CD4-positive, alpha-beta T cell treated with Interleukin-10 for 1 hour (primary cell): ENCODE results near the gene RELA.
"Not testable (repeated sequence)": the region's sequence is repeated elsewhere in the genome, so short reads cannot be mapped to it uniquely, and the experiment has no call there.

Experiments
- DNase-seq: peaks from one replicate; pipeline ENCODE4 v3.0.0-alpha.2; 2020

Gene RELA

GRCh38 chr11:65646958-65647701 is 15.6 kb downstream of the RELA start:
- DNase-seq = no peak

DNA sequence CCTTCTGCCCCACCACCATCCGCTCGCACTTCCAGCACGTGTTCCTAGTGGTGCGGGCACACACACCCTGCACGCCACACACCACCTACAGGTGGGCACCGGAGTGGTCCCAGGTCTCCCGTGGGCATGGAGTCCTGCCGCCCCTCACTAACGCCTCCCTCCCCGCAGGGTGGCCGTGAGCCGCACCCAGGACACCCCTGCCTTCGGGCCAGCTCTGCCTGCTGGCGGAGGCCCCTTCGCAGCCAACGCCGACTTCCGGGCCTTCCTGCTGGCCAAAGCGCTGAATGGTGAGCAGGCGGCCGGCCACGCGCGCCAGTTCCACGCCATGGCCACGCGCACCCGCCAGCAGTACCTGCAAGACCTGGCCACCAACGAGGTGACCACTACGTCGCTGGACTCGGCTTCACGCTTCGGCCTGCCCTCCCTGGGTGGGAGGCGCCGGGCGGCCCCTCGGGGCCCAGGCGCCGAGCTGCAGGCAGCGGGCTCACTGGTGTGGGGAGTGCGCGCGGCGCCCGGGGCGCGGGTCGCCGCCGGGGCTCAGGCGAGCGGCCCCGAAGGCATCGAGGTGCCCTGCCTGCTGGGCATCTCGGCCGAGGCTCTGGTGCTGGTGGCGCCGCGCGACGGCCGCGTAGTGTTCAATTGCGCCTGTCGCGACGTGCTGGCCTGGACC is 16.3 kb downstream of the RELA start:
- no peak for DNase-seq

- DNase-seq = no peak
These were observed 17.0 kb downstream of the RELA start for GRCh38 chr11:65645710-65646109.

- no peak for DNase-seq
These were observed 17.9 kb downstream of the RELA start for GRCh38 chr11:65644837-65645236.

DNA sequence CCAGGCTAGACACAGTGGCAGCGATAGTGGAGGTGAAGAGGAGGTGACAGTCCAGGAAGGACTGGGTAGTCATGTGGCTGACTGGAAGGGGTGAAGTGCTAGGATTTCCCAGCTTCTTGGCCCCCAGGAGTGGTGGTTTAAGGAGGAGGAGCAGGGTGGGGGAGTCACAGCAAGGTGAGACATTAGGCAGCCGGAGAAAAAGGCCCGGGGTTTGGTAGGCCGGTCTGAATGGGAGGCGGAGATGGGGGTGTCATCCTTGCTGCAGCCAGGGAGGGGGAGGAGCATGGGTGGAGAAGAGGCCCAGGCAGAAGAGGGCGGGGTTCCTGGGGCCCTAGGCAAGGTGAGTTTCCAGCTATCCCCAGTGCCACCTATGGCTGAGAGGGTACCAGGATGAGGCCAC is 18.7 kb downstream of the RELA start:
- peak; percentile 37 for DNase-seq

GRCh38 chr11:65642014-65642671 is 20.6 kb downstream of the RELA start:
- no peak for DNase-seq

GRCh38 chr11:65641297-65642013 is 21.3 kb downstream of the RELA start:
- DNase-seq = no peak

DNA sequence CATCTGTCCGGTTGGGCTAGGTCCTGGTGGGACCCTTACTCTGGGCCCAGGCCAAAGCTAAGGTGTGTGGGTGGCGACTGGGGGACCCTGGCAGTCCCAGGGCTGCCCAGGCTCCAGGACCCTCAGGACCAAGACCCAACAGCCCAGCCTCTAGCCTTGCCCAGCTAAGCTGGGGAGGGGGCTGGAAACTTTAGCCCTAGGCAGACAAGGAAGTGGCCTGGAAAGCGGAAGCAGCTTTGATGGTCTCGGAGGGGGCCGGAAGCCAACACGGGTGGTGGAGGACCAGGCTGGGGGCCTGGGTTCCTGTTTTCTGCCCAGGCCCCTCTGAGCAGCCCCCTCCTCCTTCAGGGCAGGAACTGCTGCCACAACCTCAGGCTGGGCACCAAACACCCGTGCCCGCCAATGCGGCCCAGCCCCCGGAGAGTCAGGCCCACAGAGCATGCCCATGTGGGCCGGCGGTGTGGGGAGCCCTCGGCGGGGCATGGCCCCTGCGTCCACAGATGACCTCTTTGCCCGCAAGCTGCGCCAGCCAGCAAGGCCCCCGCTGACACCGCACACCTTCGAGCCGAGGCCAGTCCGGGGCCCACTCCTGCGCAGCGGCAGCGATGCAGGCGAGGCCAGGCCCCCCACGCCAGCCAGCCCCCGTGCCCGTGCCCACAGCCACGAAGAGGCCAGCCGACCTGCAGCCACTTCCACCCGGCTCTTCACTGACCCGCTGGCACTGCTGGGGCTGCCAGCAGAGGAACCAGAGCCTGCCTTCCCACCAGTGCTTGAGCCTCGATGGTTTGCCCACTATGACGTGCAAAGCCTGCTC is 22.0 kb downstream of the RELA start:
- DNase-seq = peak; percentile 62

DNA sequence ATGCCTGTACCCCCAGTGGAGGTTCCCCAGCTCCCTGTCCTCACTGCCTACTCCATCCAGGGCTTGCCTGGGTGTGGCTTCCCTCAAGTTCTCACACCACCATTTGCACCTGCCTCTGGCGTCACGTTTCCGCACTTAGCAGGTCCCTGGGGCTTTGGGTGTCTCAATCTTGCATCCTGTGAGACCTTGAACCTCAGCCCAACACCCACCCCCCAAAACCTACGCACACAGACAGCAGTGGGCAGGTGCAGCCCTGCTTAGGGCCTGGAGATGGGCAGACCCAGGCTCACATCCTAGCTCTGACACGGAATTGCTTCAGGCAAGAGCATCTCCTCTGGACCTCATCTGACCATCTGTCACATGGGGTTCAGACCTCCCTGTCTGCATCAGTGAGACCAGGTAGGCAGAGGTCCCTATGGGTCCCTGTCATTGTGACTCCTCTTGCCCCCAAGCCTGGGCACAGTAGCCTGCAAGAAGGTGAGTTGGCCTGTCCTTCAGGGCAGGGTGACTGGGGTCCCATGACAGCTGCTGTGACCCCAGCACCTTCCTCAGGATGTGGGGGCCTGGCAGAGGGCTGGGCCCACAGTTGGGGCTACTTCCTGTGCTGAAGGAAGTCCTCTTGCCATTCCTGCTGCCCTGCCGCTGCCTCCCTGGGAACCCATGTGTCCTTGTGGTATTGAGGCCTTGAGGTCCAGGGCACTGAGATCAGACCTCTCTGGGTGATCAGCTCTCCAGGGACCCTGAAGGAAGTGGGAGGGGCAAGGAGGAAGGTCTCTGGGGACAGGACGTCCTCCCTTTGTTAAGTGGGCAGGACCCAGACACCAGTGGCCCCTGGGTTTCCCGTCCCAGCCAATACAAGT is 22.9 kb downstream of the RELA start:
- peak; percentile 88 for DNase-seq

GRCh38 chr11:65639228-65639597 is 23.5 kb downstream of the RELA start:
- not testable (repeated sequence) for DNase-seq

- peak; percentile 78 for DNase-seq
These were observed 24.8 kb downstream of the RELA start, which contains the start of gene SIPA1 for GRCh38 chr11:65637794-65638419. Gene SIPA1, plus strand, starts transcription at chr11:65638101. Its CDS starts 2,821 bp downstream, at chr11:65640922.

DNA sequence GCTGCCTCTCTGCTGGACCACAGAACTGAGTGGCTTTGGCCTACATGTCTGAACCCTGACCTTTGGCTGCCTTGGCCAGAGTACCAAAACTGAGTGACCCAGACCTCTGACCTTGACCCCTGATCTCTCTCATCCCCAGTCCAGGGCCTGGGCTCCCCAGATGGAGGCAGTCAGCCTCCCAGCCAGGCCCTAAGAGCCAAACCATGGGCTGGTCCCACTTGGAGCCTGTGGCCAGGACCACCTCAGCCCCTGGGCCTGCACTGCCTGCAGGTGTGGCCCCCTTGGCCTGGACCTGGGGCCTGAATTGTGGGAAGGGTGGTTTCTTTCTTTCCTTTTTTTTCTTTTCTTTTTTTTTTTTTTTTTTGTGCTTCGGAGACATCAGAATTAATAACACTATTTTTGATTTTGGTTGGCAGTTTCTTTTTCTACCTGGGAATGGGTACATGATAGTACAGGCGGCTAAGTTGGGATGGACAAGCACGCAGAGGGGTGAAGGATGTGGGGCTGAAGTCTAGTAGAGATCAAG is 25.6 kb downstream of the RELA start:
- DNase-seq = no peak

- DNase-seq = no peak
These were observed 26.3 kb downstream of the RELA start for GRCh38 chr11:65636108-65637031.

DNA sequence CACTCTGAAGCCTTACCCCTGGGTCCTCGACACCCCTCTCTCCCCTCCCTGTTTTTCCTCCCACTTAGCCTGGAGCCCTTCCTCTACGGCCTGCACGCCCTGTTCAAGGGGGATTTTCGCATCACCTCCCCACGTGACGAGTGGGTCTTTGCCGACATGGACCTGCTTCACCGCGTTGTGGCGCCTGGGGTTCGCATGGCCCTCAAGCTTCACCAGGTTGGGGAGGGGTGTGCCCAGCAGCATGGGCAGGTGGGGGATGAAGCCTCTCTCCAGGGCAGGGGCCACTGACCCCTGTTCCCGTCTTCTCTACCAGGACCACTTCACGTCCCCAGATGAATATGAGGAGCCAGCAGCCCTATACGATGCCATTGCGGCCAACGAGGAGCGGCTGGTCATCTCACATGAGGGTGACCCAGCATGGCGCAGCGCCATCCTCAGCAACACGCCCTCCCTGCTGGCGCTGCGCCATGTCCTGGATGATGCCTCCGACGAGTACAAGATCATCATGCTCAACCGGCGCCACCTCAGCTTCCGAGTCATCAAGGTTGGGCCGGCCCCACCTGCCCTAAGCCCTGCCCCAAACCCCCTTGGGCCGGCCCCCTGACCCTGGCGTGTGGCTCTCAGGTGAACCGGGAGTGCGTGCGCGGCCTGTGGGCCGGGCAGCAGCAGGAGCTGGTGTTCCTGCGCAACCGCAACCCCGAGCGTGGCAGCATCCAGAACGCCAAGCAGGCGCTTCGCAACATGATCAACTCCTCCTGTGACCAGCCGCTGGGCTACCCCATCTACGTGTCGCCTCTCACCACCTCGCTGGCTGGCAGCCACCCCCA is 27.6 kb downstream of the RELA start:
- DNase-seq = no peak

- DNase-seq = no peak
These were observed 28.3 kb downstream of the RELA start for GRCh38 chr11:65634440-65634839.

GRCh38 chr11:65634109-65634436 is 28.6 kb downstream of the RELA start:
- no peak for DNase-seq

- no peak for DNase-seq
These were observed 29.2 kb downstream of the RELA start for GRCh38 chr11:65633390-65634108.

- no peak for DNase-seq
These were observed 32.5 kb downstream of the RELA start for GRCh38 chr11:65630215-65630614.
